CD4-positive, alpha-beta memory T cell (primary cell): Measurements from ENCODE around the gene LRRD1. TPM values are rescaled to one million over a fixed set of nuclear protein-coding genes. Genes with fewer than 3 reads are reported as not detected.
A peak's percentile ranks its signal among the peaks of the same experiment; 100 is the strongest.

Experiments
- CTCF ChIA-PET: fragments of 350-600 bp; sonication (Branson Sonifier 250); formaldehyde crosslinking; loops from one replicate; lab custom pipeline; 2021; ENCODE audit warnings: inconsistent platforms; ENCODE audit not compliant: partially characterized antibody; lab: Charles Lee
- POLR2A ChIA-PET: fragments of 350-600 bp; sonication (Branson Sonifier 250); formaldehyde crosslinking; loops from one replicate; lab custom pipeline; 2021; ENCODE audit not compliant: partially characterized antibody; lab: Charles Lee
- DNase-seq, 5 donors: peaks; one replicate each; pipeline versions ENCODE4 v3.0.0 to v3.0.0-alpha.2; 2020 to 2022; ENCODE audit warnings: mixed read lengths in 1 of 5
- H3K27ac ChIP-seq: one replicate; pipeline ENCODE4 v1.7.0; 2013; ENCODE audit warnings: low read depth, low read length
- H3K27me3 ChIP-seq: 2 replicates; pipeline ENCODE4 v1.7.0; 2013; ENCODE audit warnings: mild to moderate bottlenecking, low read length, moderate library complexity; ENCODE audit not compliant: insufficient read depth
- H3K36me3 ChIP-seq: 2 replicates; pipeline ENCODE4 v1.7.0; 2013; ENCODE audit warnings: mild to moderate bottlenecking, low read length, moderate library complexity; ENCODE audit not compliant: insufficient read depth
- H3K4me1 ChIP-seq: 2 replicates; pipeline ENCODE4 v1.7.0; 2013; ENCODE audit warnings: mild to moderate bottlenecking, low read length, moderate library complexity; ENCODE audit not compliant: insufficient read depth
- H3K4me3 ChIP-seq, 2 donors: one replicate each; pipeline ENCODE4 v1.7.0; 2013; ENCODE audit warnings: low read length in 2 of 2, mild to moderate bottlenecking in 1 of 2
- H3K9me3 ChIP-seq, 2 donors: one replicate each; pipeline ENCODE4 v1.7.0; 2013; ENCODE audit warnings: low read length in 2 of 2, control low read depth in 1 of 2; ENCODE audit not compliant: control insufficient read depth in 1 of 2
- H3K27ac Mint-ChIP-seq, 7 donors: one replicate each; pipeline ENCODE4 v1.8.0; 2020 to 2021; ENCODE audit warnings: mixed read lengths in 7 of 7, mild to moderate bottlenecking in 6 of 7, inconsistent platforms in 3 of 7, moderate library complexity in 3 of 7
- H3K27me3 Mint-ChIP-seq, 2 donors: one replicate each; pipeline ENCODE4 v1.8.0; 2020 to 2021; ENCODE audit warnings: mixed read lengths in 2 of 2
- H3K36me3 Mint-ChIP-seq, 2 donors: one replicate each; pipeline ENCODE4 v1.8.0; 2020 to 2021; ENCODE audit warnings: mixed read lengths in 2 of 2, inconsistent platforms in 1 of 2, mild to moderate bottlenecking in 1 of 2
- H3K4me1 Mint-ChIP-seq, 4 donors: one replicate each; pipeline ENCODE4 v1.8.0; 2020 to 2021; ENCODE audit warnings: mixed read lengths in 4 of 4, mild to moderate bottlenecking in 1 of 4
- H3K4me3 Mint-ChIP-seq, 8 donors: one replicate each; pipeline ENCODE4 v1.8.0; 2020 to 2021; ENCODE audit warnings: mixed read lengths in 8 of 8, mild to moderate bottlenecking in 7 of 8, moderate library complexity in 6 of 8, inconsistent platforms in 3 of 8
- H3K9me3 Mint-ChIP-seq, 8 donors: one replicate each; pipeline ENCODE4 v1.8.0; 2020 to 2021; ENCODE audit warnings: mixed read lengths in 8 of 8, mild to moderate bottlenecking in 5 of 8, inconsistent platforms in 3 of 8, moderate library complexity in 1 of 8
- intact Hi-C: fragments of 100-400 bp; cut with micrococcal nuclease; formaldehyde crosslinking; loops from one replicate; pipeline ENCODE4 v1.15.1; 2023
- polyA plus RNA-seq, 2 donors: library from polyadenylated mRNA; unstranded; fragments of 300-500 nt; fragmentation: Illumina TruSeq; gene quantifications; one replicate each; pipeline ENCODE4 v1.2.3, GENCODE V29; 2021
- total RNA-seq, 2 experiments: library from RNA; stranded (reverse); gene quantifications; one replicate each; pipeline ENCODE4 v1.2.3, GENCODE V29; 2021

LRRD1 gene
- total and polyA plus RNA-seq, 4 experiments from 2014 or later = not detected

- Mint-ChIP-seq H3K9me3 (no peaks in the 10 kb centered on the region), H3K36me3 (no peaks in the 10 kb centered on the region), H3K27me3 (no peaks in the 10 kb centered on the region), H3K4me3 (no peak overlapping the region), H3K27ac (no peak overlapping the region), H3K4me1 (peaks cover 0 to under 1% (median 0%) of the 10 kb centered on the region in 4 donors)
- no peak for DNase-seq
- CTCF ChIA-PET = interaction anchor here (1.2 kb wide), 2 partner anchors 38 to 200 kb away, joined by 4 read pairs; partner anchors contain the start of gene AKAP9
- H3K9me3 ChIP-seq = no peaks in the 10 kb centered on the region
- no peak overlapping the region for H3K4me3 ChIP-seq
- POLR2A ChIA-PET = no interaction called here
- no peaks in the 10 kb centered on the region for H3K36me3 ChIP-seq
- no peak overlapping the region for H3K27ac ChIP-seq
- H3K4me1 ChIP-seq = no peaks in the 10 kb centered on the region
- intact Hi-C loops = no loop called here
- no peaks in the 10 kb centered on the region for H3K27me3 ChIP-seq
Observed at GRCh38 chr7:92141161-92141560, 37.8 kb downstream of the LRRD1 start.

- Mint-ChIP-seq H3K36me3 (peaks cover 0 to 14% of the 10 kb centered on the region in 2 donors), H3K27ac (no peak overlapping the region), H3K9me3 (no peaks in the 10 kb centered on the region), H3K4me1 (peaks cover 11 to 27% (median 18%) of the 10 kb centered on the region in 4 donors), H3K27me3 (no peaks in the 10 kb centered on the region), H3K4me3 (no peak overlapping the region)
- POLR2A ChIA-PET = interaction anchor here (1.0 kb wide), 1 partner anchor 10 kb away, joined by 5 read pairs; no protein-coding TSS in a partner anchor
- Histone ChIP-seq H3K27ac (no peak overlapping the region), H3K36me3 (no peaks in the 10 kb centered on the region), H3K27me3 (no peaks in the 10 kb centered on the region), H3K4me3 (no peak overlapping the region), H3K9me3 (no peaks in the 10 kb centered on the region), H3K4me1 (peaks cover 18% of the 10 kb centered on the region)
- CTCF ChIA-PET = no interaction called here
- DNase-seq = no peak
- intact Hi-C loops = loop anchor here (10.0 kb wide), 1 partner anchor 697 kb away; the partner anchor contains the start of gene CDK6
Observed at GRCh38 chr7:92137557-92137956, 41.4 kb downstream of the LRRD1 start.

GRCh38 chr7:92135052-92135889, 43.7 kb downstream of the LRRD1 start:
- Mint-ChIP-seq H3K36me3 (peaks cover 4 to 14% of the 10 kb centered on the region in 2 donors), H3K27me3 (no peaks in the 10 kb centered on the region), H3K27ac (peak overlapping the region; percentile 97 to 100 (median 100)), H3K9me3 (no peaks in the 10 kb centered on the region), H3K4me1 (peaks cover 18 to 36% (median 26%) of the 10 kb centered on the region in 4 donors), H3K4me3 (peak overlapping the region; percentile 96 to 100 (median 99))
- Histone ChIP-seq H3K4me3 (peak overlapping the region; percentile 45 to 92), H3K9me3 (no peaks in the 10 kb centered on the region), H3K27ac (peak overlapping the region; percentile 77), H3K36me3 (no peaks in the 10 kb centered on the region), H3K4me1 (peaks cover 19% of the 10 kb centered on the region), H3K27me3 (no peaks in the 10 kb centered on the region)
- ChIA-PET POLR2A (interaction anchor here (0.6 to 3.3 kb wide), 5 partner anchors 18 to 313 kb away, joined by 3 to 30 read pairs (median 15); partner anchors contain the start of genes AKAP9, ANKIB1, GATAD1 and KRIT1), CTCF (interaction anchor here (0.6 to 1.6 kb wide), 2 partner anchors 113 to 268 kb away, joined by 3 to 4 read pairs; no protein-coding TSS in a partner anchor)
- DNase-seq = no peak
- intact Hi-C loops = loop anchor here (2.0 to 10.0 kb wide), 3 partner anchors 456 to 984 kb away; partner anchors contain the start of genes CDK6 and FAM133B

- POLR2A ChIA-PET = interaction anchor here (0.7 to 3.3 kb wide), 9 partner anchors 10 to 394 kb away, joined by 3 to 30 read pairs (median 4); partner anchors contain the start of genes AKAP9, ANKIB1, GATAD1 and KRIT1
- CTCF ChIA-PET = interaction anchor here (1.6 to 2.2 kb wide), 2 partner anchors 113 to 254 kb away, joined by 4 read pairs; partner anchors contain the start of gene MTERF1
- H3K27ac Mint-ChIP-seq = peak within 1 kb of the TSS; percentile 97 to 100 (median 100)
Observed at GRCh38 chr7:92134271-92135051, 44.5 kb downstream of the LRRD1 start, which contains the start of gene CYP51A1. Gene CYP51A1, minus strand, starts transcription at chr7:92134477. Its CDS starts 113 bp downstream, at chr7:92134364.

GRCh38 chr7:92133737-92134270, 45.1 kb downstream of the LRRD1 start:
- intact Hi-C loops = loop anchor here (1.0 to 10.0 kb wide), 10 partner anchors 45 to 1868 kb away; partner anchors contain the start of genes AKAP9, ANKIB1, BET1 and CDK6
- Histone ChIP-seq H3K4me1 (peaks cover 19% of the 10 kb centered on the region), H3K27me3 (no peaks in the 10 kb centered on the region), H3K9me3 (no peaks in the 10 kb centered on the region), H3K27ac (peak overlapping the region; percentile 77), H3K4me3 (peak overlapping the region; percentile 45 to 92), H3K36me3 (no peaks in the 10 kb centered on the region)
- Mint-ChIP-seq H3K9me3 (no peaks in the 10 kb centered on the region), H3K4me3 (peak overlapping the region; percentile 96 to 100 (median 99)), H3K27ac (peak overlapping the region; percentile 97 to 100 (median 100)), H3K27me3 (no peaks in the 10 kb centered on the region), H3K36me3 (peaks cover 4 to 18% of the 10 kb centered on the region in 2 donors), H3K4me1 (peaks cover 18 to 36% (median 26%) of the 10 kb centered on the region in 4 donors)
- DNase-seq = peak; percentile 59 to 74 (median 64)
- ChIA-PET POLR2A (interaction anchor here (0.7 to 3.3 kb wide), 9 partner anchors 10 to 395 kb away, joined by 3 to 30 read pairs (median 4); partner anchors contain the start of genes AKAP9, ANKIB1, GATAD1 and KRIT1), CTCF (interaction anchor here (1.1 to 2.2 kb wide), 3 partner anchors 114 to 254 kb away, joined by 4 read pairs; partner anchors contain the start of gene MTERF1)

More at GRCh38 chr7:92134271-92135051, 44.5 kb downstream of the LRRD1 start, which contains the start of gene CYP51A1:
- peak within 1 kb of the TSS; percentile 77 for H3K27ac ChIP-seq
- peaks cover 4 to 16% of the 10 kb centered on the region in 2 donors for H3K36me3 Mint-ChIP-seq
- H3K4me3 Mint-ChIP-seq = peak within 1 kb of the TSS; percentile 96 to 100 (median 99)
- no peaks in the 10 kb centered on the region for H3K9me3 Mint-ChIP-seq
- H3K9me3 ChIP-seq = no peaks in the 10 kb centered on the region
- peaks cover 19% of the 10 kb centered on the region for H3K4me1 ChIP-seq
- no peaks in the 10 kb centered on the region for H3K27me3 Mint-ChIP-seq
- H3K36me3 ChIP-seq = no peaks in the 10 kb centered on the region
- peak within 1 kb of the TSS; percentile 45 to 92 for H3K4me3 ChIP-seq
- DNase-seq = peak; percentile 94 to 97 (median 95)
- intact Hi-C loops = loop anchor here (1.0 to 10.0 kb wide), 10 partner anchors 45 to 1868 kb away; partner anchors contain the start of genes AKAP9, ANKIB1, BET1 and CDK6
- H3K27me3 ChIP-seq = no peaks in the 10 kb centered on the region
- peaks cover 18 to 36% (median 26%) of the 10 kb centered on the region in 4 donors for H3K4me1 Mint-ChIP-seq
